ENCODE data around the gene LRRC73.
"Not testable (repeated sequence)": the region's sequence is repeated elsewhere in the genome, so short reads cannot be mapped to it uniquely, and the experiment has no call there.

The LRRC73 gene

GRCh38 chr6:43540507-43540906 is 30.4 kb upstream of the LRRC73 start:
- Histone ChIP-seq H3K27me3 (ENCODE audit: insufficient read depth, low read depth, severe bottlenecking) (no peaks in the 10 kb centered on the region), H3K36me3 (peaks cover 94% of the 10 kb centered on the region), H3K9me3 (ENCODE audit: severe bottlenecking) (no peaks in the 10 kb centered on the region), H3K27ac (no peak overlapping the region), H3K4me3 (ENCODE audit: low read depth, low read length) (no peak overlapping the region)
- DNase-seq = no peak
- no peak for TF ChIP-seq CTCF (IDR thresholded peaks at IDR 0.05; ENCODE audit: low read depth, low read length)

- not testable (repeated sequence) for DNase-seq
Measured at GRCh38 chr6:43539409-43539808, 29.3 kb upstream of the LRRC73 start.

GRCh38 chr6:43538986-43539385 is 28.8 kb upstream of the LRRC73 start:
- not testable (repeated sequence) for H3K9me3 ChIP-seq (ENCODE audit: severe bottlenecking); H3K27me3 ChIP-seq (ENCODE audit: insufficient read depth, low read depth, severe bottlenecking); H3K4me3 ChIP-seq (ENCODE audit: low read depth, low read length); H3K27ac ChIP-seq; DNase-seq
- H3K36me3 ChIP-seq = peaks cover 94% of the 10 kb centered on the region

More at GRCh38 chr6:43539409-43539808, 29.3 kb upstream of the LRRC73 start:
- H3K4me3 ChIP-seq (ENCODE audit: low read depth, low read length); H3K27ac ChIP-seq; H3K9me3 ChIP-seq (ENCODE audit: severe bottlenecking); H3K27me3 ChIP-seq (ENCODE audit: insufficient read depth, low read depth, severe bottlenecking): not testable (repeated sequence)
- peaks cover 94% of the 10 kb centered on the region for H3K36me3 ChIP-seq

GRCh38 chr6:43532201-43532600 is 22.1 kb upstream of the LRRC73 start:
- H3K36me3 ChIP-seq = peaks cover 96% of the 10 kb centered on the region

GRCh38 chr6:43524483-43524961 is 14.4 kb upstream of the LRRC73 start:
- Histone ChIP-seq H3K9me3 (ENCODE audit: severe bottlenecking) (no peaks in the 10 kb centered on the region), H3K27me3 (ENCODE audit: insufficient read depth, low read depth, severe bottlenecking) (no peaks in the 10 kb centered on the region), H3K27ac (no peak overlapping the region), H3K4me3 (ENCODE audit: low read depth, low read length) (no peak overlapping the region), H3K36me3 (peaks cover 99% of the 10 kb centered on the region)
- no peak for TF ChIP-seq CTCF (IDR thresholded peaks at IDR 0.05; ENCODE audit: low read depth, low read length)
- no peak for DNase-seq

More at GRCh38 chr6:43532201-43532600, 22.1 kb upstream of the LRRC73 start:
- Histone ChIP-seq H3K27me3 (ENCODE audit: insufficient read depth, low read depth, severe bottlenecking) (no peaks in the 10 kb centered on the region), H3K27ac (no peak overlapping the region), H3K9me3 (ENCODE audit: severe bottlenecking) (no peaks in the 10 kb centered on the region), H3K4me3 (ENCODE audit: low read depth, low read length) (no peak overlapping the region)
- no peak for TF ChIP-seq CTCF (IDR thresholded peaks at IDR 0.05; ENCODE audit: low read depth, low read length)
- no peak for DNase-seq

- DNase-seq = no peak
- TF ChIP-seq CTCF (IDR thresholded peaks at IDR 0.05; ENCODE audit: low read depth, low read length) = no peak
- H3K9me3 ChIP-seq (ENCODE audit: severe bottlenecking) = no peaks in the 10 kb centered on the region
- no peak overlapping the region for H3K27ac ChIP-seq
- no peak overlapping the region for H3K4me3 ChIP-seq (ENCODE audit: low read depth, low read length)
- no peaks in the 10 kb centered on the region for H3K27me3 ChIP-seq (ENCODE audit: insufficient read depth, low read depth, severe bottlenecking)
- H3K36me3 ChIP-seq = peaks cover 100% of the 10 kb centered on the region
Measured at GRCh38 chr6:43523284-43523683, 13.1 kb upstream of the LRRC73 start.

GRCh38 chr6:43522547-43523261 is 12.6 kb upstream of the LRRC73 start:
- Histone ChIP-seq H3K9me3 (ENCODE audit: severe bottlenecking) (no peaks in the 10 kb centered on the region), H3K4me3 (ENCODE audit: low read depth, low read length) (no peak overlapping the region), H3K27ac (no peak overlapping the region), H3K36me3 (peaks cover 97% of the 10 kb centered on the region), H3K27me3 (ENCODE audit: insufficient read depth, low read depth, severe bottlenecking) (no peaks in the 10 kb centered on the region)
- DNase-seq = no peak
- no peak for TF ChIP-seq CTCF (IDR thresholded peaks at IDR 0.05; ENCODE audit: low read depth, low read length)
